A673 (cell line): ENCODE data around the gene ZNF366. TPM values are rescaled to one million over a fixed set of nuclear protein-coding genes. Genes with fewer than 3 reads are reported as not detected.

ENCODE experiments used
- BruUV-seq: library from RNA; stranded (reverse); fragments of 400-500 nt; replicated peaks from 2 replicates; lab custom pipeline; 2021; lab: Mats Ljungman, UMichigan
- CTCF ChIA-PET: fragments of 300-600 bp; sonication (Branson Sonifier 250); formaldehyde crosslinking; loops from one replicate; lab custom pipeline; 2022; ENCODE audit warnings: antibody characterized with exemption; lab: Charles Lee
- POLR2A ChIA-PET: fragments of 300-600 bp; sonication (Branson Sonifier 250); formaldehyde crosslinking; loops from one replicate; lab custom pipeline; 2022; ENCODE audit warnings: antibody characterized with exemption; ENCODE audit not compliant: low non-redundant PET; lab: Charles Lee
- DNase-seq: peaks from one replicate; pipeline ENCODE4 v3.0.0-alpha.2; 2015; ENCODE audit warnings: low spot score
- H3K27ac ChIP-seq: fragments of 200-600 bp; sonication (generic); 2 replicates; pipeline ENCODE4 v1.5.1; 2016; ENCODE audit warnings: mixed run types, low read depth, mild to moderate bottlenecking, mixed read lengths, antibody characterized with exemption, low read length; ENCODE audit not compliant: poor library complexity, severe bottlenecking
- H3K27me3 ChIP-seq: fragments of 200-600 bp; sonication (generic); replicated peaks from 2 replicates; pipeline ENCODE4 v1.6.1; 2017; ENCODE audit warnings: mixed run types, low read depth, mild to moderate bottlenecking, mixed read lengths, antibody characterized with exemption, low read length; ENCODE audit not compliant: insufficient read depth, poor library complexity
- H3K36me3 ChIP-seq: fragments of 200-600 bp; sonication (generic); 2 replicates; pipeline ENCODE4 v1.6.1; 2016; ENCODE audit warnings: mixed run types, mild to moderate bottlenecking, mixed read lengths, antibody characterized with exemption, low read length; ENCODE audit not compliant: insufficient read depth, poor library complexity, severe bottlenecking
- H3K4me1 ChIP-seq: fragments of 200-600 bp; sonication (generic); 2 replicates; pipeline ENCODE4 v1.6.1; 2017; ENCODE audit warnings: mixed run types, mild to moderate bottlenecking, mixed read lengths, antibody characterized with exemption, low read length; ENCODE audit not compliant: insufficient read depth, poor library complexity, severe bottlenecking
- H3K4me3 ChIP-seq: fragments of 200-600 bp; sonication (generic); 2 replicates; pipeline ENCODE4 v1.5.1; 2016; ENCODE audit warnings: low read depth, mixed run types, mild to moderate bottlenecking, mixed read lengths, low read length; ENCODE audit not compliant: poor library complexity, severe bottlenecking
- H3K9me3 ChIP-seq: fragments of 200-600 bp; sonication (generic); 2 replicates; pipeline ENCODE4 v1.6.1; 2016; ENCODE audit warnings: mixed run types, low read depth, mild to moderate bottlenecking, mixed read lengths, antibody characterized with exemption, low read length; ENCODE audit not compliant: poor library complexity, severe bottlenecking
- EZH2 ChIP-seq: fragments of 200-600 bp; sonication (generic); IDR thresholded peaks from 2 replicates; pipeline ENCODE4 v1.6.1; 2017; ENCODE audit warnings: borderline replicate concordance, low read depth, mild to moderate bottlenecking, mixed read lengths, antibody characterized with exemption, low read length; ENCODE audit not compliant: poor library complexity, severe bottlenecking
- intact Hi-C: fragments of 100-400 bp; cut with micrococcal nuclease; formaldehyde crosslinking; loops from one replicate; pipeline ENCODE4 v1.10.0; 2022; ENCODE audit not compliant: unreplicated experiment
- total RNA-seq: library from RNA; stranded (reverse); gene quantifications from 2 replicates; pipeline ENCODE4 v1.2.3, GENCODE V29; 2021
- TF ChIP-seq, protein P1 (sequence below): fragments of 300-800, 200-600 bp; sonication (generic); conservative IDR thresholded peaks from 2 replicates; pipeline ENCODE4 v1.5.1; 2017; ENCODE audit warnings: low read depth, mild to moderate bottlenecking, antibody characterized with exemption, low read length, moderate library complexity, mixed read lengths

The ZNF366 gene
- total RNA-seq, 1 experiment from 2014 or later: not detected

GRCh38 chr5:72436796-72437471 is 70.3 kb downstream of the ZNF366 start:
- H3K4me1 ChIP-seq: no peaks in the 10 kb centered on the region
- H3K27me3 ChIP-seq: no peaks in the 10 kb centered on the region
- H3K9me3 ChIP-seq: no peaks in the 10 kb centered on the region
- intact Hi-C loops: no loop called here
- POLR2A ChIA-PET: no interaction called here
- TF ChIP-seq, protein P1, sequence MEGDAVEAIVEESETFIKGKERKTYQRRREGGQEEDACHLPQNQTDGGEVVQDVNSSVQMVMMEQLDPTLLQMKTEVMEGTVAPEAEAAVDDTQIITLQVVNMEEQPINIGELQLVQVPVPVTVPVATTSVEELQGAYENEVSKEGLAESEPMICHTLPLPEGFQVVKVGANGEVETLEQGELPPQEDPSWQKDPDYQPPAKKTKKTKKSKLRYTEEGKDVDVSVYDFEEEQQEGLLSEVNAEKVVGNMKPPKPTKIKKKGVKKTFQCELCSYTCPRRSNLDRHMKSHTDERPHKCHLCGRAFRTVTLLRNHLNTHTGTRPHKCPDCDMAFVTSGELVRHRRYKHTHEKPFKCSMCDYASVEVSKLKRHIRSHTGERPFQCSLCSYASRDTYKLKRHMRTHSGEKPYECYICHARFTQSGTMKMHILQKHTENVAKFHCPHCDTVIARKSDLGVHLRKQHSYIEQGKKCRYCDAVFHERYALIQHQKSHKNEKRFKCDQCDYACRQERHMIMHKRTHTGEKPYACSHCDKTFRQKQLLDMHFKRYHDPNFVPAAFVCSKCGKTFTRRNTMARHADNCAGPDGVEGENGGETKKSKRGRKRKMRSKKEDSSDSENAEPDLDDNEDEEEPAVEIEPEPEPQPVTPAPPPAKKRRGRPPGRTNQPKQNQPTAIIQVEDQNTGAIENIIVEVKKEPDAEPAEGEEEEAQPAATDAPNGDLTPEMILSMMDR: no peak
- no peak for TF ChIP-seq EZH2
- no TSS peak for BruUV-seq
- H3K27ac ChIP-seq: no peak overlapping the region
- H3K36me3 ChIP-seq: no peaks in the 10 kb centered on the region
- CTCF ChIA-PET: no interaction called here
- no peak for DNase-seq
- no peak overlapping the region for H3K4me3 ChIP-seq

- Histone ChIP-seq H3K4me3 (no peak overlapping the region), H3K36me3 (no peaks in the 10 kb centered on the region), H3K27me3 (no peaks in the 10 kb centered on the region), H3K27ac (no peak overlapping the region), H3K9me3 (no peaks in the 10 kb centered on the region), H3K4me1 (no peaks in the 10 kb centered on the region)
- BruUV-seq: no TSS peak
- POLR2A ChIA-PET: no interaction called here
- no peak for TF ChIP-seq EZH2
- TF ChIP-seq, protein P1: no peak
- DNase-seq: no peak
- intact Hi-C loops: no loop called here
- CTCF ChIA-PET: no interaction called here
Measured at GRCh38 chr5:72434781-72435437, 72.3 kb downstream of the ZNF366 start.

DNA sequence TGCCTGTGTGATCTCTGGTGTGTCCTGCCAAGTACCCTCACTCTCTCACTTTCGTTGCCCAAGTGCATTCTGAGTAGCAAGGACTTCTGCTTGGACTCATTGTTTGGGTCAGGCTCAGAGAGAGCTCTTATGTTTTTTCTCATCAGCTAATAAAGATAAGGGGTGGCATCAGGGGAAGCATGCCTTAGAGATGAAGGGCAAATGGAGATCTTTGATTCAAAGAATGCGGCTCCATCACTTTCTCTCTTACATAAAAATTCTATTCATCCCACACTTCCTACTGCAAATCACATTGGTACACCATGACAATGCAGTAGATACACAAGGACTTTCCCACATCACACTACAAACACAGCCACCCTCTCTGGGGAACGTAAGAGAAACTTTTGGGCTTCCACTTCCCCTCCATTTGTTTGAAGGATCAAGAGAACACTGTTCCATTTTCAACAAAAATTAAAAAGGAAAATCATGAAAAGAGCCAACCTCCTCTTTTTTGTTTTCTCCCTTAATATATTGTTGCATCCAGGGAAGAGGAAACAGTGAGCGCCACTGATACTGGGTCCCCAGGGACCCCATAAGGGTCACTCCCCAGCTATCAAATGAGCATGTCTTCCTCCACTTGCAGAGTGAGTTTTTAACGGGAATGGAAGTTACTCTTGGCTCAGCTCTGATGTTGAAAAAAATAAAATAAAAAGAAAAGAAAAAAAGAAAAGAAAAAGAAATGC is 73.0 kb downstream of the ZNF366 start:
- ChIA-PET POLR2A (no interaction called here), CTCF (no interaction called here)
- BruUV-seq: no TSS peak
- Histone ChIP-seq H3K27me3 (no peaks in the 10 kb centered on the region), H3K4me3 (no peak overlapping the region), H3K27ac (no peak overlapping the region), H3K4me1 (no peaks in the 10 kb centered on the region), H3K36me3 (no peaks in the 10 kb centered on the region), H3K9me3 (no peaks in the 10 kb centered on the region)
- no peak for TF ChIP-seq EZH2
- TF ChIP-seq, protein P1: no peak
- DNase-seq: no peak
- intact Hi-C loops: no loop called here
